Testis (tissue), 2 donors: ENCODE results near the gene LCN9.

Source experiments
- CTCF ChIP-seq, 3 experiments: fragments of 450-650 bp in 2 of 3; fragments of 200-600 bp in 1 of 3; sonication (generic) in 1 of 3; IDR thresholded peaks; one replicate each; pipeline ENCODE4 v1.5.1; 2016 to 2019; ENCODE audit warnings: antibody characterized with exemption in 3 of 3, mild to moderate bottlenecking in 2 of 3, moderate library complexity in 1 of 3
- POLR2A ChIP-seq: fragments of 450-650 bp; IDR thresholded peaks from one replicate; pipeline ENCODE4 v1.6.1; 2017; ENCODE audit warnings: antibody characterized with exemption, mild to moderate bottlenecking, moderate library complexity

GRCh38 chr9:135698767-135699166 is 35.7 kb downstream of the LCN9 start:
- no peak for TF ChIP-seq POLR2A
- no peak for TF ChIP-seq CTCF (IDR thresholded peaks at IDR 0.05)
